ENCODE data around the gene CTNNA1. TPM values are rescaled to one million over a fixed set of nuclear protein-coding genes. Genes with fewer than 3 reads are reported as not detected.

The CTNNA1 gene
- polyA plus RNA-seq, 1 of the 3 experiments (the other 2 are of a cell fraction) = 130 TPM

DNA sequence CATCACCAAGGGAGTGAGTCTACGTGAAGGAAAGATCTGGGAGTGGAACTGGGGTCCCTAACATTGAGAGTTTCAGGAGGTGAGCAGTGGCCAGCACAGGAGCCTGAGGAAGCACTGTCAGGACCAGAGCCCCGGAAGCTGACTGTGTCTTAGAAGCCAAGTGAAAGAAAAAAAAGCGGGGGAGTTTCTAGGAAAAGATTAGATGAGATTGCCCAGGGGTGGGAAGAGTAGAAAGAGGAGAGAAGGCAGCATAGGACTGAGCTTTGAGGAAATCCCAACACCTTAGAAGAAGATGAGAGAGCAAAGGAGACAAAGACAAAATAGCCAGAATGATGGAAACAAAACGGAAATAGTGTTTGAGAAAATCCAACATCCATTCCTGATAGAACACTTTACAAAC is 158.9 kb downstream of the CTNNA1 start:
- H3K9ac ChIP-seq = no peak overlapping the region
- no peak for DNase-seq
- peaks cover 16% of the 10 kb centered on the region for H4K20me1 ChIP-seq (ENCODE audit: insufficient read depth)
- TF ChIP-seq EZH2phosphoT487 (IDR thresholded peaks at IDR 0.05; ENCODE audit: borderline replicate concordance, low read depth) (no peak), POLR2AphosphoS5 (IDR thresholded peaks at IDR 0.05; ENCODE audit: low read depth, low read length) (no peak), YY1 (IDR thresholded peaks at IDR 0.05; ENCODE audit: low read depth) (no peak), CHD2 (IDR thresholded peaks at IDR 0.05; ENCODE audit: low read length, partially characterized antibody) (no peak), RCOR1 (IDR thresholded peaks at IDR 0.05; ENCODE audit: low read length) (no peak), SMC3 (IDR thresholded peaks at IDR 0.05; ENCODE audit: low read depth, low read length) (no peak), EP300 (IDR thresholded peaks at IDR 0.05; ENCODE audit: borderline replicate concordance in 1 of 2, low read depth in 1 of 2, low read length in 1 of 2) (no peak)
- no peaks in the 10 kb centered on the region for H3K9me2 ChIP-seq
- WGBS (ENCODE audit: low lambda C conversion rate) = 98% methylated on average over 4 of the region's 4 CpGs
- CTCF ChIA-PET = interaction anchor here (1.1 kb wide), 1 partner anchor 26 kb away, joined by 5 read pairs; no protein-coding TSS in a partner anchor
- H3K79me2 ChIP-seq (ENCODE audit: insufficient read depth) = peaks cover 18% of the 10 kb centered on the region
- no peaks in the 10 kb centered on the region for H3K4me1 ChIP-seq (ENCODE audit: control insufficient read depth in 1 of 2, insufficient read depth in 2 of 2, low read depth in 1 of 2, low read length in 1 of 2)
- H3K27ac ChIP-seq (ENCODE audit: low read depth in 2 of 2, low read length in 1 of 2) = no peak overlapping the region
- POLR2A ChIA-PET = no interaction called here
- H3K4me3 ChIP-seq (ENCODE audit: low read depth in 2 of 2, low read length in 1 of 2) = no peak overlapping the region
- H2AFZ ChIP-seq (ENCODE audit: low read depth) = no peak overlapping the region
- peaks cover 7% of the 10 kb centered on the region for H3F3A ChIP-seq (replicated peaks; ENCODE audit: insufficient read depth)
- H3K36me3 ChIP-seq (replicated peaks in 1 of 2; ENCODE audit: control insufficient read depth in 1 of 2, insufficient read depth in 2 of 2, low read length in 1 of 2) = peaks cover 9 to 69% of the 10 kb centered on the region in 2 experiments
- no peak overlapping the region for H3K4me2 ChIP-seq
- H3K27me3 ChIP-seq (ENCODE audit: insufficient read depth) = no peaks in the 10 kb centered on the region
- no peaks in the 10 kb centered on the region for H3K9me3 ChIP-seq

DNA sequence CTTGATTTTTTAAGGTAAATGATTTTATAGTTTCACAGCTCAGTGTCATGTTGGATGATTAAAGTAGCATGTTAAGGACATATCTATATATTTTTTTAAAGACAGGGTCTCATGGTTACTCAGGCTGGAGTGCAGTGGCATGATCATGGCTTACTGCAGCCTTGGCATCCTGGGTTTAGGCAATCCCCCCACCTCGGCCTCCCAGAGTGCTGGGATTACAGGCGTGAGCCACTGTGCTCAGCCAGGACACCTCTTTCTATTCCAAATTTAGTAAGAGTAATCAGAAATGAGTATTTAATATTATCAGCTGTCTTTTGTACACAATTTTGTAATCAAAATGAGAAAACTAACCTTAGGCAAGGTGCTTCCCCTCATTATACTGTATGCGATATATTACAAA is 160.5 kb downstream of the CTNNA1 start:
- H3K9me2 ChIP-seq = no peaks in the 10 kb centered on the region
- peaks cover 6 to 76% of the 10 kb centered on the region in 2 experiments for H3K36me3 ChIP-seq (replicated peaks in 1 of 2; ENCODE audit: control insufficient read depth in 1 of 2, insufficient read depth in 2 of 2, low read length in 1 of 2)
- no peak overlapping the region for H3K27ac ChIP-seq (ENCODE audit: low read depth in 2 of 2, low read length in 1 of 2)
- no peak for DNase-seq
- H3K4me3 ChIP-seq (ENCODE audit: low read depth in 2 of 2, low read length in 1 of 2) = no peak overlapping the region
- peaks cover 0 to 3% of the 10 kb centered on the region in 2 experiments; a peak in 1 of 4 replicates for H3K4me1 ChIP-seq (ENCODE audit: control insufficient read depth in 1 of 2, insufficient read depth in 2 of 2, low read depth in 1 of 2, low read length in 1 of 2)
- H3K79me2 ChIP-seq (ENCODE audit: insufficient read depth) = peaks cover 21% of the 10 kb centered on the region
- no peak overlapping the region for H2AFZ ChIP-seq (ENCODE audit: low read depth)
- 95% methylated on average over 3 of the region's 3 CpGs for WGBS (ENCODE audit: low lambda C conversion rate)
- POLR2A ChIA-PET = no interaction called here
- peaks cover 15% of the 10 kb centered on the region for H3F3A ChIP-seq (replicated peaks; ENCODE audit: insufficient read depth)
- H3K9ac ChIP-seq = no peak overlapping the region
- no peak overlapping the region for H3K4me2 ChIP-seq
- no peaks in the 10 kb centered on the region for H3K27me3 ChIP-seq (ENCODE audit: insufficient read depth)
- CTCF ChIA-PET = no interaction called here
- no peak for TF ChIP-seq EP300 (IDR thresholded peaks at IDR 0.05; ENCODE audit: borderline replicate concordance in 1 of 2, low read depth in 1 of 2, low read length in 1 of 2)
- TF ChIP-seq GATA2 (CRISPR knock-in tag; IDR thresholded peaks at IDR 0.05) = no peak
- no peak for TF ChIP-seq ELF1 (IDR thresholded peaks at IDR 0.05)
- no peak for TF ChIP-seq TCF12 (IDR thresholded peaks at IDR 0.05)
- no peak for TF ChIP-seq TEAD4 (IDR thresholded peaks at IDR 0.05; ENCODE audit: borderline replicate concordance, insufficient read depth)
- no peak for TF ChIP-seq GABPA (IDR thresholded peaks at IDR 0.05; ENCODE audit: low read depth)
- peaks cover 27% of the 10 kb centered on the region for H4K20me1 ChIP-seq (ENCODE audit: insufficient read depth)
- no peaks in the 10 kb centered on the region for H3K9me3 ChIP-seq

DNA sequence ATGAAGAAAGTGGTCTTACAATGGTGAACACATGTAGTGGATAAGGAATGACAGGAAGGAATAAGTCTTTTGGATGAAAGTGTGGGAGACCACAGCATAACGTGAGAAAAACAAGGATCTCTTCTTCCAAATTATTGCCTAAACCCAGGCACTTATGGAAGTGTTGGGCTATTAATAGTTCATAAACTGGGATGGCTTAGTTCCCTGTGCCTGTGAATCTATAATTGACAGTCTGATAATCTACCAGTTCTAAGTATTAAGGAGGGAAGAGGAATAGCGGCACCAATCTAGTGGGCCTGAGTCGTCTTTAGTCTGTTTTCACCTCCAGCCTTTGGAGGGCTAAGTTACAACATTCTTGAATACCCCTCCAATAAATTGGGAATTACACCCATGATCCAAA is 161.1 kb downstream of the CTNNA1 start:
- Histone ChIP-seq H3K79me2 (ENCODE audit: insufficient read depth) (peaks cover 21% of the 10 kb centered on the region), H3K9ac (no peak overlapping the region), H2AFZ (ENCODE audit: low read depth) (no peak overlapping the region), H3K9me2 (no peaks in the 10 kb centered on the region), H3K4me1 (ENCODE audit: control insufficient read depth in 1 of 2, insufficient read depth in 2 of 2, low read depth in 1 of 2, low read length in 1 of 2) (peaks cover 0 to 3% of the 10 kb centered on the region in 2 experiments; a peak in 1 of 4 replicates), H3K27ac (ENCODE audit: low read depth in 2 of 2, low read length in 1 of 2) (no peak overlapping the region), H3F3A (replicated peaks; ENCODE audit: insufficient read depth) (peaks cover 15% of the 10 kb centered on the region), H3K27me3 (ENCODE audit: insufficient read depth) (no peaks in the 10 kb centered on the region), H3K36me3 (replicated peaks in 1 of 2; ENCODE audit: control insufficient read depth in 1 of 2, insufficient read depth in 2 of 2, low read length in 1 of 2) (peaks cover 6 to 70% of the 10 kb centered on the region in 2 experiments), H4K20me1 (ENCODE audit: insufficient read depth) (peaks cover 28% of the 10 kb centered on the region), H3K9me3 (no peaks in the 10 kb centered on the region), H3K4me2 (no peak overlapping the region), H3K4me3 (ENCODE audit: low read depth in 2 of 2, low read length in 1 of 2) (no peak overlapping the region)
- ChIA-PET POLR2A (no interaction called here), CTCF (no interaction called here)
- no peak for DNase-seq
- 93% methylated on average over 3 of the region's 3 CpGs for WGBS (ENCODE audit: low lambda C conversion rate)
- TF ChIP-seq FOXM1 (IDR thresholded peaks at IDR 0.05; ENCODE audit: low read depth) (no peak), RXRA (IDR thresholded peaks at IDR 0.05; ENCODE audit: borderline replicate concordance, low read depth) (no peak), EP300 (IDR thresholded peaks at IDR 0.05; ENCODE audit: borderline replicate concordance in 1 of 2, low read depth in 1 of 2, low read length in 1 of 2) (no peak), FOXJ3 (CRISPR knock-in tag; IDR thresholded peaks at IDR 0.05) (no peak), RFX5 (IDR thresholded peaks at IDR 0.05; ENCODE audit: low read length) (no peak), MXI1 (IDR thresholded peaks at IDR 0.05; ENCODE audit: low read depth, low read length) (no peak), RCOR1 (IDR thresholded peaks at IDR 0.05; ENCODE audit: low read length) (no peak), YY1 (IDR thresholded peaks at IDR 0.05; ENCODE audit: low read depth) (no peak), FOSL2 (IDR thresholded peaks at IDR 0.05; ENCODE audit: borderline replicate concordance, low read depth) (no peak), TAF1 (IDR thresholded peaks at IDR 0.05; ENCODE audit: borderline replicate concordance, low read depth, low read length) (no peak), MEF2A (IDR thresholded peaks at IDR 0.05; ENCODE audit: borderline replicate concordance, low read depth) (no peak)
- TF ChIP-seq, protein P1, sequence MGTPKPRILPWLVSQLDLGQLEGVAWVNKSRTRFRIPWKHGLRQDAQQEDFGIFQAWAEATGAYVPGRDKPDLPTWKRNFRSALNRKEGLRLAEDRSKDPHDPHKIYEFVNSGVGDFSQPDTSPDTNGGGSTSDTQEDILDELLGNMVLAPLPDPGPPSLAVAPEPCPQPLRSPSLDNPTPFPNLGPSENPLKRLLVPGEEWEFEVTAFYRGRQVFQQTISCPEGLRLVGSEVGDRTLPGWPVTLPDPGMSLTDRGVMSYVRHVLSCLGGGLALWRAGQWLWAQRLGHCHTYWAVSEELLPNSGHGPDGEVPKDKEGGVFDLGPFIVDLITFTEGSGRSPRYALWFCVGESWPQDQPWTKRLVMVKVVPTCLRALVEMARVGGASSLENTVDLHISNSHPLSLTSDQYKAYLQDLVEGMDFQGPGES (IDR thresholded peaks at IDR 0.05; ENCODE audit: low read depth, low read length) = no peak
- TF ChIP-seq, protein P2, sequence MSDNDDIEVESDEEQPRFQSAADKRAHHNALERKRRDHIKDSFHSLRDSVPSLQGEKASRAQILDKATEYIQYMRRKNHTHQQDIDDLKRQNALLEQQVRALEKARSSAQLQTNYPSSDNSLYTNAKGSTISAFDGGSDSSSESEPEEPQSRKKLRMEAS (IDR thresholded peaks at IDR 0.05; ENCODE audit: low read depth) = no peak

All from SK-N-SH (cell line).